HG02973 (cell line): ENCODE measurements around the gene ID1.
"Not testable (repeated sequence)": the region's sequence is repeated elsewhere in the genome, so short reads cannot be mapped to it uniquely, and the experiment has no call there.

Source experiments
- ATAC-seq: cut with Tn5 transposase; IDR thresholded peaks from one replicate; pipeline ENCODE4 v1.9.1; 2021; ENCODE audit warnings: moderate library complexity; ENCODE audit not compliant: unreplicated experiment

The ID1 gene

DNA sequence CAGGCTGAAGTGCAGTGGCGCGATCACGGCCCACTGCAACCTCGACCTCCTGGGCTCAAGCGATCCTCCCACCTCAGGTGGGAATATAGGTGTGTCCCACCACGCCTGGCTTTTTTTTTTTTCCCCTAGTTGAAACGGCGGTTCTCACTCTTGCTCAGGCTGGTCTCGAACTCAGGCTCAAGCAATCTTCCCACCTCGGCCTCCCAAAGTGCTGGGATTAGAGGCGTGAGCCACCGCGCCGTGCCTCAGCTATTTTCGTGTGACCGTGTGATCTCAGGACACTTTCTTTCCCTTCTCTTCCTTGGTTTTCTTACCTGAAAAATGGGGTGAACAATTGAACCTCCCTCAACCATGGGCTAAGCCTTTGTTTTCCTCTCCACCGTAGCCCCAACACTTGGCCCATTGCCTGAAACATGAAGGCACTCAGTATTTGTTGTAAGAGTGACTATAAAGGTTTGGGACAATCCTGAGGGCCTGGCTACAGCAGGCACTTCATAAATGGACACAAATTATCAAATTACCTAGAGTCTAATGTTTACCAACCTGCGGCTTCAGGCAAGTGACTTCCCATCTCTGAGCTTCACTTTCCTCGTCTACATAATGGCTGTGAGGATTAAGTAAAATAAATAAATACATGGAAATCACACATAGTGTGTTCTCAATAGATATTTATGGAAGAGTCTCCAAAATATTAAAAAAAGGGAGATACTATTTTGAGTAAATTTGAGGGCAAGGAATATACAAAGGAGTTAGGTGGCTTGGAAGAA, 31.4 kb upstream of the ID1 start:
- no peak for ATAC-seq

DNA sequence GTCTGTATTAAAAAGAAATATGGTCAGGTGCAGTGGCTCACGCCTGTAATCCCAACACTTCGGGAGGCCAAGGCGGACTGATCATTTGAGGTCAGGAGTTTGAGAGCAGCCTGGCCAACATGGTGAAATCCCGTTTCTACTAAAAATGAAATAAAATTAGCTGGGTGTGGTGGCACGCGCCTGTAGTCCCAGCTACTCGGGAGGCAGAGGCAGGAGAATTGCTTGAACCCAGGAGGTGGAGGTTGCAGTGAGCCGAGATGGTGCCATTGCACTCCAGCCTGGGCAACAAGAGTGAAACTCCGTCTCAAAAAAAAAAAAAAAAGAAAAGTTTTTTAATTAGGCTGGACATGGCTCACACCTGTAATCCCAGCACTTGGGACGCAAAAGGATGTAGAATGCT, 30.1 kb upstream of the ID1 start:
- not testable (repeated sequence) for ATAC-seq

DNA sequence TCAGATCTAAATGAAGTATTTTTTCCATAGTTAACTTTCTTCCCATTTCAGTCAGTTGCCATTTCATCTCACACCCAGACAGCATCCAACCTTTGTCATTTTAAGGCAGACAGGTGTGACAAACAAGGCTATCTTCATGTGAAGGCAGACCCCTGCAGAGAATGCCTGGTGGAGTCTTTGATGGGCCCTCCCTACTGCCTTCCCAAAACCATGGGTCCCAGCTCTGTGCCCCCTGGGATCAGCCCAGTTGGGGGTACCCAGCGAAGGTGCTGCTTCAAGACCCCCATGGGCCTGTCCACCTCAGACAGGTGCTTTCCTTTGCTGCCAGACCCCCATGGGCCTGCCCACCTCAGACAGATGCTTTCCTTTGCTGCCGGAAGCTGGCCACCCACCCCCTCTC, 28.3 kb upstream of the ID1 start:
- ATAC-seq: no peak

DNA sequence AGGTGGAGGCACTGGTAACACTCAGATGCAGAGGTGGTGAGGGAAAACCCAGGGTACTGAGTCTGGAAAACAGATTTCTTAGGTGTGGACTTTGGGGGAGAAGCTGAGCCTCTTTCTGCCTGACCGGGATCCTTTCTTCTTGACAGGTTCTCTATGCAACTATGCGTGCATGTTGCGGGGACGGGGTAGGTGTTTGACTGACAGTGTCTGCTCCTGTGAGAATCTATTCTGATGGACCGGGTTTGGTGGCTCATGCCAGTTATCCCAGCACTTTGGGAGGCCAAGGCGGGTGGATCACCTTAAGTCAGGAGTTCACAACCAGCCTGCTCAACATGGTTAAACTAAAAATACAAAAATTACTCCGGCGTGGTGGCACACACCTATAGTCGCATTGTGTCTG, 27.9 kb upstream of the ID1 start:
- ATAC-seq: no peak

DNA sequence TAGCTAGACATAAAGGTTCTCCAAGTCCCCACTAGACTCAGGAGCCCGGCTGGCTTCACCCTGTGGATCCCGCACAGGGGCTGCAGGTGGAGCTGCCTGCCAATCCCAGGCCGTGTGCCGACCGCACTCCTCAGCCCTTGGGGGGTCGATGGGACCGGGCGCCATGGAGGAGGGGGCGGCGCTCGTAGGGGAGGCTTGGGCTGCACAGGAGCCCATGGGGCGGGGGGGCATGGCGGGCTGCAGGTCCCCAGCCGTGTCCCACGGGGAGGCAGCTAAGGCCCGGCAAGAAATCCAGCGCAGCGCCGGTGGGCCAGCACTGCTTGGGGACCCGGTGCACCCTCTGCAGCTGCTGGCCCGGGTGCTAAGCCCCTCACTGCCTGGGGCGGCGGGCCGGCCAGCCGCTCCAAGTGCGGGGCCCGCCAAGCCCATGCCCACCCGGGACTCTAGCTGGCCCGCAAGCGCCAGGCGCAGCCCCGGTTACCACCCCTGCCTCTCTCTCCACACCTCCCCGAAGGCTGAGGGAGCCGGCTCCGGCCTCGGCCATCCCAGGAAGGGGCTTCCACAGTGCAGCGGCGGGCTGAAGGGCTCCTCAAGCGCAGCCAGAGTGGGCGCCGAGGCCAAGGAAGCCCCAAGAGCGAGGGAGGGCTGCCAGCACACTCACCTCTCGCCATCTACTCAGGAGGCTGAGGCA, 26.5 kb upstream of the ID1 start:
- no peak for ATAC-seq

DNA sequence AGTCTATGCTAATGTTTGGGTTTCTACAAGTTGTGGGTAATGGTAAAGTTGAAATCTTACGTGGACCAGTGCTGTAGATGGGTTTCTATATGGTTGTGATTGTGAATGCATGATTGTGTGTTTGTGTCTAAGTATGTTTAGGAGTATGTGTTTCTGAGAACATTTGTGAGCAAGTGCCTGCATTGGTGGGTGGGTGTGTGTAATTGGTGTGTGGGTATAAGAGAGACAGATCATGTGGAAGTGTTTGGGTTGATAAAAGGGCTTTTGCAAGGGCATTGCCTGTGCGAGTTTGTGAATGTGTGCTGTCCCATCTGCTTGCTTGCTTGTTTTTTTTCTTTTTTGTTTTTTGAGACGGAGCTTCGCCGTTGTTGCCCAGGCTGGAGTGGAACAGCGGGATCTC, 25.8 kb upstream of the ID1 start:
- no peak for ATAC-seq

DNA sequence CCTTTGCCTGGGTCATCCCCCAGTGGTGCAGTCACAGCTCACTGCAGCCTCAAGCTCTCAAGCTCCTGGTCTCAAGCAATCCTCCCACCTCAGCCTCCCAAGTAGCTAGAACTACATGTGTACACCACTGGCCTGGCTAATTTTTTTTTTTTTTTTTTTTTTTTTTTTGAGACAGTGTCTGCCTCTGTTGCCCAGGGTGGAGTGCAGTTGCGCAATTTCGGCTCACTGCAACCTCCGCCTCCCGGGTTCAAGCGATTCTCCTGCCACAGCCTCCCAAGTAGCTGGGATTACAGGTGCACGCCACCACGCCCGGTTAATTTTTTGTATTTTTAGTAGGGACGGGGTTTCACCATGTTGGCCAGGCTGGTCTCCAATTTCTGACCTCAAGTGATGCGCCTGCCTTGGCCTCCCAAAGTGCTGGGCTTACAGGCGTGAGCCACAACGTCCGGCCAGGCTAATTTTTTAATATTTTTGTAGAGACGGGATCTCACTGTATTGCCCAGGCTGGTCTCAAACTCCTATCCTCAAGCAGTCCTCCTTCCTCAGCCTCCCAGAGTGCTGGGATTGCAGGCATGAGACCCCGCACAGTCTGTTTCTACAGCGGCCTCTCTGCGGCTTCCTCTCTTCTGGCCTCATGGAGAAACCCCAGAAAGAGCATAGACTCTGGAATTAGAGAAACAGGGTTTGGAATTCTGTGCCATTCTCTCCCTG, 25.0 kb upstream of the ID1 start:
- ATAC-seq: not testable (repeated sequence)

DNA sequence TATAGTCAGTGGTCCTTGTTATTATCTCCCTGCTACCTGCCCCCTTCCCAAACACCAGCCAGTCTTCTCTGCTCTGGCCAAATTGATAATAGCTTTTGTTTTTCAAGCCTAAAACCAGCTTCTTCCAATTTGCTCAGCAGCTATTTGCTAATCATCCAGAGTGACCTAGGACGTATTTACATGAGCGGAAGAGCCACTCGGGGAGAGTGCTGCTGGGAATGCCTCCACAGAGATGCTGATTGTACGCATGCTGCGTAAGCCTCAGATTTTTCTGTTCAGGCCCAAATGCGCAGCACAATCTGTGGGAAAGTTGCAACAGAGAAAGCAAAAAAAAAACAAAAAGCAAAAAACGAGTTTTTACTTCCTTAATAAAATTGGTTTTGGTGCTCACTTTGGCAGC, 24.4 kb upstream of the ID1 start:
- no peak for ATAC-seq

DNA sequence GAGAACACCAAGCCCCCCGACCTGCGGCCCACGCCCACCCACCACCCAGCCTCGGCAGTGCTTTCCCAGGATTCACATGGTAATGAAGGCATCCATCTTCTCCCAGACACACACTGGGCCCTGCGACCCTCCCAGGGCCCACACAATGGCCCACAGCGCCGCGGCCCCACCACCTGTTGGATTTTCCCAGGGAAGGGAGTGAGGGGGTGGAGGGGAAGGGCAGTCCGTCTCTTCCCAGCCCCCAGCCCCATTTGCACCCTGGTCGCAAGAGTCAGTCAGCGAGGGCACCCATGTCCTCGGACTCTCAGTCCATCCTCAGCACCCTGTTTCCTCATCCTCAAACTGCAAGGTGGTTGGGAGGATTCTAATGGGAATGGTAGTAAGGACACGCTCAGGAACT, 23.7 kb upstream of the ID1 start:
- ATAC-seq: no peak

DNA sequence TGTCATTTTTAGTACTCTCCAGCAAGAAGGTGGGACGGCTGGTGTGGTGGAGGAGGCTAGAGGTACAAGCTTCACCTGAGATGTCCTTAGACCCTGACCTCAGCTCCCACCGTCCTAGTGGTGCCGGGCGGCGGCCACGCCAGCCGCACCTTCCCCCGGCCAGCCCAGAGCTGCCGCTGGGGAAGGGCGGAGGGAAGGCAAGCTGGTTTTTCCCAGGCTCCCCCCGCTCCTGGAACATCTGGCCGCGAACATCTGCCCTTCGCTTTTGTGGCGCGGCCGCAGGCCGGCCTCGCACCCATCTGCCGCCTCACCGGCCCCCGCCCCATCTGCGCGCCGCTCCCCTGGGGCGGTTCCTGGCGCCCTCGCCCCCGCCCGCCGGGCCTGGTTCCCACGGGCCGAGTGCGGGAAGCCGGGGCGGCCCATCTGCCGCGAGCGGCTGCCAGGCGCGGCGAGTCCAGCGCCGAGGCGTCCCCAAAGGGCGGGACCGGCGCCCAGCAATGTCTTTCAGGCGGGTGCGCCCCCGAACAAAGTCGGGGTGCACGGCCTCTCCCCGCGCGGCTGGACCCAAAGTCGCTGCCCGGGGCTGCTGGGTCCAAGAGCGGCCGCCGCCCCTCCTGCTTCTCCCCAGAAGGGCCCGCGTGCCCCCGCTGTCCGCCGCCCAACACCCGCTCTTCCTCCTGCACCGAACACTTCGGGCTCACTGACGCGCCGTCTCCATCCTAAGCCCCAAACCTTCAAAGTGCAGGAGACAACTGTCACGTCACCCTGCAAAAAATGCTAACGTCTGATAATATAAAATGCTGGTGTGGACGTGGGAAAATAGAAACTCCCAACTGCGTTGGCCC, 17.3 kb upstream of the ID1 start:
- ATAC-seq: no peak

DNA sequence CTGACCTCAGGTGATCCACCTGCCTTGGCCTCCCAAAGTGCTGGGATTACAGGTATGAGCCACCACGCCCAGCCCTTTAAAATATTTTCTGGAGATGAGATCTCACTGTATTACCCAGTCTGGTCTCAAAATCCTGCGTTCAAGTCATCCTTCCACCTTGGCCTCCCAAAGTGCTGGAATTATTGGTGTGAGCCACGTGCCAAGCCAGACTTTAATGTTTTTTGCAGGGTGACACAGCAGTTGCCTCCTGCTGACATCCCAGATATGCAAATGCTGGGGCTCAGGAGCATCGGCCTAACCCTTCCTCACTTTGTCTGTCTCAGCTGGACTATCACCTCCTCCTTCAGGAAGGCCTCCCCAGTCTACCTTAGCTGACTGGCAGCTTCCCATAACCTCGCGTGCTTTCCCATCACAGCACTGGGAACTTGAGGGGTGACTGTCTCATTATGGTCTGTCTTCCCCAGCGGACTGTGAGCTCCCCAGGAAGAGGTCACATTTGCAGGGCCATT, 14.3 kb upstream of the ID1 start:
- no peak for ATAC-seq

DNA sequence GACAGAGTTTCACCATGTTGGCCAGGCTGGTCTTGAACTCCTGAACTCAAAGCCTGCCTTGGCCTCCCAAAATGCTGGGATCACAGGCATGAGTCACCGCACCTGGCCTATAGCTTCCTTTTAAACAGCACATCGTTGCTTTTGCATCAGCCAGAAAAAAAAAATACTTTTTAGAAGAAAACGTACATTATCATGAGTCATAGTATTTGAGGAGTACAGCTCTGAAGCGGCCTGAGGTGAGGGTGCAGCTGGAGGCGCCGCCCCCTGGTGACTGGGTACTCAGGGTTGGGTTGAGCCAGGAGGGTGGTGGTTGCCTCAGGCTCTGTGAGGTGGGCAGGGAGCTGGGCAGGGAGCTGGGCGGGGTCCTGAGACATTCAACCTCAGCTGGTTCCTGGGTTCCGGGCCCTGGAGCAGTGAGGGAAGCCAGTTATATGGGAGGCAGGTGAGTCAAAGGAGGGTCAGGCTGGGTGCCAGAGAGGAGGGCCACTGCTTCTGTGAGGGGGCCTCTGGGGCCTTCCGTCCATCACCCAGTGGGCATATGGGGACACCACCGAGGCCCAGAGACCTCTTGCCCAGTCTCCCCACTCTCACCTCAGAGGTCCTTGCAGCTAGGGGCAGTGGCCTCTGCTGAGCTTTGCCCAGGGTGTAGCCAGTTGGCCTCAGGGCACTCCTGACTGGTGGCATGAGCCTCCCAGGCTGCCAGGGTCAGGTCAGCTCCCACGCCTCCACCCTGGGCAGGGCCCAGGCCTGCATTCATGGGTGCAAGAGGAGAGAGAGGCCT, 11.7 kb upstream of the ID1 start:
- ATAC-seq: no peak

DNA sequence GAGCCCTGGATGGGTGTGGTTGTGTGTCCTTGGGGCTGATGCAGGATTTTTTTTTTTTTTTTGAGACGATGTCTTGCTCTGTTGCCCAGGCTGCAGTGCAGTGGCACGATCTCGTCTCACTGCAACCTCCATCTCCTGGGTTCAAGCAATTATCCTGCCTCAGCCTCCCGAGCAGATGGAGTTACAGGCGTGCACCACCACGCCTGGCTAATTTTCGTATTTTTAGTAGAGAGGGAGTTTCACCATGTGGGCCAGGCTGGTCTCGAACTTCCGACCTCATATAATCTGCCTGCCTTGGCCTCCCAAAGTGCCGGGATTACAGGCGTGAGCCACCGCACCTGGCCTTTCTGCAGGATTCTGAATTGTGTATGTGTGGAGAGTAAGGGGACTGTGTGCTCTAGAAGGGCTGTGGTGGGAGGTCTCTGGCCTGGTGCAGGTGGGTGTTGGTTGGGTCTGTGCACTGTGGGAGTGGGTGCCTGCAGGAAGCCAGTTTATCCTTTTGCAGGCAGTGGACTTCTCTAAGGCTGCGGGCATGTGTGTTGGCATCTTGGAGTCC, 11.0 kb upstream of the ID1 start:
- no peak for ATAC-seq

DNA sequence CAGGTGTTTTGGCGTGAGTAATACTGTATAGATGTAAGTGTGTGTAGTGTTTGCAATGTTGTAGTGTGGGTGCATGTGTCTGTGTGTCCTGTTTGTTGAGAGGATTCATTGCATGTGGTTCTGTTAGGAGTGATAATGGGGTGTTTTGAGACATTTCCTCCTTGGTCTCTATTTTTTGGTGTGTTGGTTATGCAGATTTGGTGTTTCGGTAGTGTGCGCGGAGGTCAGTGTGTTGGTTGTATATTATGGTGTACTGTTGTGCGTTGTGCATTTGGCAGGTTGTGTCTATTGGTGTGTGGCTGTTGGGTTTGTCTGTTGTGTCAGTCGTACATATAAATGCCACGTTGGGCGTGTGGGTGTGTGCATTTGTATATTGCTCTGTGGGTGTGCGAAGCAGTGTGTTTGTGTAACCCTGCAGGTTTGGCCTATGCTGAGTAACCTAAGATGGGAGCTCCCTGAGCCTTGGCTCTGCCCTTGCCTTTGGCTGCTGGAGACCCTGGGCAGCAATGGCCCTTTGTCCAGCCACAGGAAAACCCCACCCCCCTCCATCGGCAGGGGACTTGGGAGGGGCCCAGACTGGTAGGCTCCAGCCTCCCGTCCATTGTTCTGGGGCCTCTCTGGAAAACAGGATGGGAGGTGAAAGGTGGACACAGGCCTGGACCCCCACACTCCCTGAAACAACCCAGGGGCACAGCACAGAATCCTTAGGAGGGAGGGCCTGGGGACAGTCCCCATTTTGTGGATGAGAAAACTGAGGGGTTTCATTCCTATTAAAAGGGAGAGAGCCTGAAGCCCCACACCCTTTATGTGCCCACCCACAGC, 10.3 kb upstream of the ID1 start:
- ATAC-seq: no peak

DNA sequence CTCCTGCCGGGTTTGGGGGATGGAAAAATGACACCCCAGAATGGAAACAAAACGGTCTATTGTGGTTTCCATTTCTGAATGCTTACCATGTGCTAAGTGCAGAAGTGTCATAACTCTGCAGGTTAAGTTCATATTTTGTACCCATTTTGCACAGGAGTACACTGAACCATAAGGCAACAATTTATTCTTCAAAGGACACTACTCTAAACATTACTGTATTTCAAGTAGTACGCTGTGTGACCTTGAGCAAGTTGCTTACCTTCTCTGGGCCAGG, 9.8 kb upstream of the ID1 start:
- no peak for ATAC-seq

DNA sequence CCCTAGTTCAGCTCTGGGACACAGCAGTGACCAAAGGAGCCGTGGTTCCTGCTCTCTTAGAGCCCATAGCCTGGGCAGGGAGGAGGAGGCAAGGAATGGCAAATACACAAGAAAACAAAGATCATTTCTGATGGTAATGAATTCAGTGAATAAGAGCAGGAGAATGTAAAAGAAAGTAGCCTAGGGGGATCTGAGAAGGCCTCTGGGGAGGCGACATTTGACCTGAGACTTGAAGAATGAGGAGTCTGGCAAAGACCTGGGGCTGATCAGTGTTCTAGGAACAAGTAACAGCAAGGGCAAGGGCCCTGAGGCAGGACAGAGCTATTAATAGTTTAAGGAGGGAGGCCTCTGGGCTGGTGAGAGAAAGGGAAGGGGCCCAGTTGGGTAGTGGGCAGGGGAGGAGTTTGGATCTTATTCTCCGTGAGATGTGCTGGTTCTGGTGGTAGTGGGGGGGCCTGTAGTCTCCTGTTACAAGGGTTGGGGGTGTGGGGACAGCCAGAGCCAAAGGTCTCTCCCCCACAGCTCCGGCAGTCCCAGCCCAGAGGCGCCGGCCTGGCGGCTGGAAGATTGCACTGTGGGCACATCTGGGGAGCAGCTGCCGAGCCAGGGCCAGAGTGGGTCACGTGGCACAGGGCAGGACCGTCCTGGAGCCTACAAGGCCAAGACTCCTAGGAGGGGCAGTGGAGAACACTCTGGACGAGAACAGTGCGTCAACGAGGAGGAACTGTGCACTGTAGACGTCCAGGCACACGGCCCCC, 9.3 kb upstream of the ID1 start:
- ATAC-seq: no peak

DNA sequence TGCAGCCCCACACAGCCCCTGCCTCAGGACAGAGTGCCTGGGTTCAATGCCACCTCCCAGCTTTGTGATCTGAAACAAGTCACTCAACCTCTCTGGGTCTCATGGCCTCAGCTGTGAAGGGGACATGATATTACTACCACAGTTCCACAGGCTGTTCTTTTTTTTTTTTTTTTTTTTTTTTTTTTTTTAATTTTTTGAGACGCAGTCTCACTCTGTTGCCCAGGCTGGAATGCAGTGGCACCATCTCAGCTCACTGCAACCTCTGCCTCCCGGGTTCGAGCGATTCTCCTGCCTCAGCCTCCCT, 8.7 kb upstream of the ID1 start:
- ATAC-seq: not testable (repeated sequence)

DNA sequence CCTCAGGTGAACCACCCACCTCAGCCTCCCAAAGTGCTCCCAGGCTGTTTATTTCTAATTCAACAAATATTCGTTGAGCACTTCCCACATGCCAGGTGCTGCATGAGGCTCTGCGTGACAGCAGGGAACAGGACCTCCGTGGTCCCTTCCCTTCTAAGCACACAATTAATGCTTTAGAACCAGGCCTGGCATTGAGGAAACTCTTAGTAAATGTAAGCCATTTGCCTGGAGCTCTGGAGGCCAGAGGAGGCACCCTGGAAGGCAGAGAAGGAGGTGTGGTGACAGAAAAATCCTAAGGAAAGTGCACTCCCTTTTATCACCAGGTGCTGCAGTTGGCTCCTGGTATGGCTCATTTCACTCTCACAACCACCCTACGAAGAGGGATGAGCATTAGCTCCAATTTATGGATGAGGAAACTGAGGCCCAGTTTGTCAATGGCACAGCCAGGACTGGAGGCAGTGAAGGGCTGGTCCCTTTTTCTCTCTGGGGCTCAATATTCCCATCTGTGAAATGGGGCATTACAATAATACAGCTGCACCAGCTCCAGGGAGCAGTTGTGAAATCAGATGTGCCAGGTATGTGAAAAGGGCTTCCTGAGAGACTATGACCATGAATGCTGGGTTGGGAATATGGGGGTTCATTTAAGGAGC, 8.1 kb upstream of the ID1 start:
- no peak for ATAC-seq
